A673 (cell line): ENCODE results near the gene KRT79.

ENCODE experiments used
- CTCF ChIP-seq: fragments of 300-800, 200-600 bp; sonication (generic); conservative IDR thresholded peaks from 2 replicates; pipeline ENCODE4 v1.5.1; 2017; ENCODE audit warnings: low read depth, mild to moderate bottlenecking, antibody characterized with exemption, low read length, moderate library complexity, mixed read lengths
- EZH2 ChIP-seq: fragments of 200-600 bp; sonication (generic); IDR thresholded peaks from 2 replicates; pipeline ENCODE4 v1.6.1; 2017; ENCODE audit warnings: borderline replicate concordance, low read depth, mild to moderate bottlenecking, mixed read lengths, antibody characterized with exemption, low read length; ENCODE audit not compliant: poor library complexity, severe bottlenecking

DNA sequence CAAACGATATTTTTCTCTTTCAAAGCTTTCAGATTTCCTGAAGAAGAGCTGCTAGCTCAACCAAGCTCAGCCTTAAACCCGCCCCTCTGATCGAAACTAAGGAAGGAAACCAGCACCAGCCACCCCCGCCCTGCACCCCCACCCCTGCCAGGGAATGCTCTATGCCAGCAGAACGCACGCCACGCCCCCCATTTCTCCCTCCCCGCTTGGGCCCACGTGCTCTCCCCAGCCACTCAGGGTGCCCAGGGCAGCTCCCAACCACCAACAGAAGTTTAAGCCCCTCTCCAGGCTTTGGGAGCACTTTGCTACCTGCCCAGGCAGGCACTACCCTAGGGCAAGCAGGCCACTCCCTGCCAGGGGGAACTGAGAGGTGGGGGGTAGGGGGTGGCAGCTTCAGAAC is 33.5 kb upstream of the KRT79 start:
- TF ChIP-seq CTCF (no peak), EZH2 (no peak)
